Smooth muscle cell (in vitro differentiated cells): ENCODE results near the gene BORCS6. TPM values are rescaled to one million over a fixed set of nuclear protein-coding genes. Genes with fewer than 3 reads are reported as not detected.
A peak's percentile ranks its signal among the peaks of the same experiment; 100 is the strongest.

ENCODE experiments used
- DNase-seq: peaks from one replicate; lab custom pipeline; 2025; ENCODE audit not compliant: unreplicated experiment; lab: John Stamatoyannopoulos, UW
- H2AFZ ChIP-seq: fragments of 200-600 bp; sonication (generic); 2 replicates; pipeline ENCODE4 v1.6.0; 2016; ENCODE audit warnings: antibody characterized with exemption, low read depth, mild to moderate bottlenecking
- H3F3A ChIP-seq: fragments of 200-600 bp; sonication (generic); 2 replicates; pipeline ENCODE4 v1.6.0; 2017; ENCODE audit warnings: antibody characterized with exemption, low read depth
- H3K27ac ChIP-seq: fragments of 200-600 bp; sonication (generic); 2 replicates; pipeline ENCODE4 v1.5.1; 2016; ENCODE audit warnings: low read depth, mild to moderate bottlenecking
- H3K27me3 ChIP-seq: fragments of 200-600 bp; sonication (generic); 2 replicates; pipeline ENCODE4 v1.6.1; 2016; ENCODE audit warnings: low read depth, mild to moderate bottlenecking
- H3K36me3 ChIP-seq: fragments of 200-600 bp; sonication (generic); 2 replicates; pipeline ENCODE4 v1.5.1; 2016; ENCODE audit warnings: low read depth
- H3K4me1 ChIP-seq: fragments of 200-600 bp; sonication (generic); 2 replicates; pipeline ENCODE4 v1.5.1; 2016; ENCODE audit warnings: low read depth
- H3K4me2 ChIP-seq: fragments of 200-600 bp; sonication (generic); 2 replicates; pipeline ENCODE4 v1.6.0; 2016; ENCODE audit warnings: mild to moderate bottlenecking
- H3K4me3 ChIP-seq: fragments of 200-600 bp; sonication (generic); 2 replicates; pipeline ENCODE4 v1.5.1; 2016; ENCODE audit warnings: mild to moderate bottlenecking
- H3K79me2 ChIP-seq: fragments of 200-600 bp; sonication (generic); 2 replicates; pipeline ENCODE4 v1.6.0; 2016; ENCODE audit warnings: low read depth, mild to moderate bottlenecking
- H3K9ac ChIP-seq: fragments of 200-600 bp; sonication (generic); 2 replicates; pipeline ENCODE4 v1.6.0; 2016; ENCODE audit warnings: low read depth
- H3K9me3 ChIP-seq: fragments of 200-600 bp; sonication (generic); replicated peaks from 2 replicates; pipeline ENCODE4 v1.5.1; 2016; ENCODE audit warnings: low read depth
- H4K20me1 ChIP-seq: fragments of 200-600 bp; sonication (generic); 2 replicates; pipeline ENCODE4 v1.6.0; 2016; ENCODE audit warnings: low read depth
- CTCF ChIP-seq: fragments of 200-600 bp; sonication (generic); IDR thresholded peaks from 2 replicates; pipeline ENCODE4 v1.5.1; 2017; ENCODE audit warnings: borderline replicate concordance, mild to moderate bottlenecking, antibody characterized with exemption; ENCODE audit not compliant: insufficient read depth, poor library complexity, severe bottlenecking
- WGBS: methylation state at CpG from one replicate; pipeline ENCODE4 v1.1.7; 2016; ENCODE audit warnings: low lambda C conversion rate; 5-methylcytosine and 5-hydroxymethylcytosine counted together
- polyA plus RNA-seq: library from polyadenylated mRNA; unstranded; fragments of >200 nt; fragmentation: Nextera tagmentation; extraction: Ambion mirVana; gene quantifications from 2 replicates; pipeline ENCODE4 v1.2.1, GENCODE V29; 2016
- total RNA-seq: library from RNA; depleted of rRNA; stranded (reverse); fragments of >200 nt; gene quantifications from 2 replicates; pipeline ENCODE4 v1.2.3, GENCODE V29; 2014

Gene BORCS6
- total and polyA plus RNA-seq, 2 experiments from 2014 or later, result 3.2 to 6.3 TPM

GRCh38 chr17:8153525-8153956 is 36.4 kb downstream of the BORCS6 start:
- peak overlapping the region; percentile 99 for H3K27ac ChIP-seq
- DNase-seq, result peak; percentile 38
- H3K4me1 ChIP-seq, result peaks cover 17% of the 10 kb centered on the region
- H3K36me3 ChIP-seq, result peaks cover 5% of the 10 kb centered on the region
- H4K20me1 ChIP-seq, result peaks cover 55% of the 10 kb centered on the region
- peak overlapping the region; percentile 94 for H3K9ac ChIP-seq
- peaks cover 10% of the 10 kb centered on the region for H3F3A ChIP-seq
- H3K27me3 ChIP-seq, result no peaks in the 10 kb centered on the region
- peak overlapping the region; percentile 95 for H3K4me2 ChIP-seq
- WGBS, result 35% methylated on average over 13 of the region's 13 CpGs
- no peaks in the 10 kb centered on the region for H3K9me3 ChIP-seq
- H3K79me2 ChIP-seq, result peaks cover 10% of the 10 kb centered on the region
- no peak for TF ChIP-seq CTCF
- H3K4me3 ChIP-seq, result peak overlapping the region; percentile 79
- no peak overlapping the region for H2AFZ ChIP-seq

GRCh38 chr17:8153031-8153451 is 36.9 kb downstream of the BORCS6 start:
- Histone ChIP-seq H2AFZ (no peak overlapping the region), H3K36me3 (peaks cover 5% of the 10 kb centered on the region), H3K27ac (peak overlapping the region; percentile 99), H3K4me3 (peak overlapping the region; percentile 79), H3K9me3 (no peaks in the 10 kb centered on the region), H4K20me1 (peaks cover 60% of the 10 kb centered on the region), H3K9ac (peak overlapping the region; percentile 94), H3K79me2 (peaks cover 10% of the 10 kb centered on the region), H3K27me3 (no peaks in the 10 kb centered on the region), H3K4me2 (peak overlapping the region; percentile 95), H3K4me1 (peaks cover 17% of the 10 kb centered on the region), H3F3A (peaks cover 10% of the 10 kb centered on the region)
- DNase-seq, result no peak
- no peak for TF ChIP-seq CTCF
- 85% methylated on average over 7 of the region's 7 CpGs for WGBS

- Histone ChIP-seq H3K4me2 (peak within 1 kb of the TSS; percentile 95), H3K9me3 (no peaks in the 10 kb centered on the region), H3K27ac (peak within 1 kb of the TSS; percentile 99), H3K9ac (peak within 1 kb of the TSS; percentile 97), H3K27me3 (no peaks in the 10 kb centered on the region), H4K20me1 (peaks cover 68% of the 10 kb centered on the region), H3K4me3 (peak within 1 kb of the TSS; percentile 79), H2AFZ (no peak within 1 kb of the TSS), H3K79me2 (peaks cover 10% of the 10 kb centered on the region), H3F3A (peaks cover 10% of the 10 kb centered on the region), H3K4me1 (peaks cover 17% of the 10 kb centered on the region), H3K36me3 (peaks cover 5% of the 10 kb centered on the region)
- DNase-seq, result peak; percentile 88
- TF ChIP-seq CTCF, result no peak
- WGBS, result 8% methylated on average over 42 of the region's 42 CpGs
Observed at GRCh38 chr17:8152112-8152775, 37.7 kb downstream of the BORCS6 start, which contains the start of gene PER1. TSS of gene PER1 (minus strand) at chr17:8152404. CDS start at chr17:8150706, 1,698 bp downstream.
